Kidney glomerular epithelial cell (primary cell): ENCODE results near the gene CD80.

Experiments used
- DNase-seq: peaks from one replicate; lab custom pipeline; 2025; lab: John Stamatoyannopoulos, UW

The CD80 gene

GRCh38 chr3:119543147-119543546 lies 16.3 kb downstream of the CD80 start:
- no peak for DNase-seq

- peak; percentile 34 for DNase-seq
Measured at GRCh38 chr3:119542168-119542767, 17.1 kb downstream of the CD80 start.

- DNase-seq = no peak
Measured at GRCh38 chr3:119541547-119541946, 17.9 kb downstream of the CD80 start.

- DNase-seq = no peak
Measured at GRCh38 chr3:119538772-119539171, 20.6 kb downstream of the CD80 start.

- no peak for DNase-seq
Measured at GRCh38 chr3:119536757-119537156, 22.7 kb downstream of the CD80 start.

GRCh38 chr3:119534296-119534695 lies 25.1 kb downstream of the CD80 start:
- no peak for DNase-seq

- DNase-seq = no peak
Measured at GRCh38 chr3:119531151-119531550, 28.3 kb downstream of the CD80 start.

GRCh38 chr3:119530456-119530855 lies 29.0 kb downstream of the CD80 start:
- DNase-seq = no peak

GRCh38 chr3:119529883-119530282 lies 29.5 kb downstream of the CD80 start:
- DNase-seq = peak; percentile 43

GRCh38 chr3:119527714-119528113 lies 31.7 kb downstream of the CD80 start:
- no peak for DNase-seq

- no peak for DNase-seq
Measured at GRCh38 chr3:119524931-119525662, 34.3 kb downstream of the CD80 start.

GRCh38 chr3:119518026-119518425 lies 41.4 kb downstream of the CD80 start:
- no peak for DNase-seq

- DNase-seq = no peak
Measured at GRCh38 chr3:119517112-119517511, 42.3 kb downstream of the CD80 start.

GRCh38 chr3:119514637-119515036 lies 44.8 kb downstream of the CD80 start:
- no peak for DNase-seq

GRCh38 chr3:119510690-119511089 lies 48.7 kb downstream of the CD80 start:
- no peak for DNase-seq

GRCh38 chr3:119508172-119508845 lies 51.1 kb downstream of the CD80 start:
- no peak for DNase-seq

- DNase-seq = no peak
Measured at GRCh38 chr3:119507404-119507803, 52.0 kb downstream of the CD80 start.

- DNase-seq = no peak
Measured at GRCh38 chr3:119506631-119507030, 52.8 kb downstream of the CD80 start.

- no peak for DNase-seq
Measured at GRCh38 chr3:119500901-119501300, 58.5 kb downstream of the CD80 start.

- no peak for DNase-seq
Measured at GRCh38 chr3:119500265-119500664, 59.1 kb downstream of the CD80 start.

- DNase-seq = peak; percentile 87
Measured at GRCh38 chr3:119498186-119499011, 61.0 kb downstream of the CD80 start, which contains the start of gene TIMMDC1. Gene TIMMDC1 (plus strand): TSS chr3:119498547. CDS start chr3:119498734, 187 bp downstream.

- DNase-seq = no peak
Measured at GRCh38 chr3:119497820-119498185, 61.6 kb downstream of the CD80 start.
